Uterus (tissue), 4 donors: ENCODE measurements around the gene ADGRA3. TPM values are rescaled to one million over a fixed set of nuclear protein-coding genes. Genes with fewer than 3 reads are reported as not detected.

ENCODE experiments used
- DNase-seq, 2 donors: peaks; one replicate each; pipeline ENCODE4 v3.0.0-alpha.2; 2019 to 2020
- H3K27ac ChIP-seq, 2 donors: fragments of 200-600 bp; sonication (generic); 1 replicate in 1 of 2; 2 replicates in 1 of 2; pipeline ENCODE4 v1.5.1; 2016 to 2018
- H3K27me3 ChIP-seq, 2 donors: fragments of 200-600 bp; sonication (generic); one replicate each; pipeline ENCODE4 v1.5.1; 2018 to 2019; ENCODE audit warnings: control low read depth in 1 of 2
- H3K36me3 ChIP-seq, 2 donors: fragments of 200-600 bp; sonication (generic); one replicate each; pipeline ENCODE4 v1.5.1; 2019; ENCODE audit warnings: control low read depth in 1 of 2
- H3K4me1 ChIP-seq, 2 donors: fragments of 200-600 bp; sonication (generic); one replicate each; pipeline ENCODE4 v1.5.1; 2018 to 2019; ENCODE audit warnings: control low read depth in 1 of 2
- H3K4me3 ChIP-seq, 2 donors: fragments of 200-600 bp; sonication (generic); 1 replicate in 1 of 2; 2 replicates in 1 of 2; pipeline ENCODE4 v1.5.1; 2018 to 2019; ENCODE audit warnings: mild to moderate bottlenecking in 1 of 2
- H3K9me3 ChIP-seq, 2 donors: fragments of 200-600 bp; sonication (generic); one replicate each; pipeline ENCODE4 v1.5.1; 2019; ENCODE audit warnings: control low read depth in 1 of 2
- CTCF ChIP-seq, 4 experiments: fragments of 200-600 bp in 2 of 4; fragments of 450-650 bp in 2 of 4; sonication (generic) in 2 of 4; IDR thresholded peaks; one replicate each; pipeline ENCODE4 v1.5.1; 2016 to 2019; ENCODE audit warnings: antibody characterized with exemption in 4 of 4, mild to moderate bottlenecking in 2 of 4, moderate library complexity in 1 of 4
- POLR2A ChIP-seq, 2 donors: fragments of 450-650 bp; IDR thresholded peaks; one replicate each; pipeline ENCODE4 v1.6.1; 2016; ENCODE audit warnings: antibody characterized with exemption in 2 of 2, mild to moderate bottlenecking in 1 of 2, moderate library complexity in 1 of 2
- intact Hi-C: fragments of 100-400 bp; cut with DNase I; formaldehyde crosslinking; loops from one replicate; pipeline ENCODE4 v1.15.1; 2023; ENCODE audit warnings: low total_unique reads
- total RNA-seq, 4 donors: library from RNA; depleted of rRNA in 3 of 4; stranded (reverse); fragments of >200 nt in 3 of 4; gene quantifications; one replicate each; pipeline versions ENCODE4 v1.1.0 to v1.2.4, GENCODE V29; 2014 to 2023
- donor health status: DM: yes; HTN: yes; CAD: no.

ADGRA3 gene
- total RNA-seq, 4 donors from 2014 or later = 35.3 to 103 (median 45.4) TPM

DNA sequence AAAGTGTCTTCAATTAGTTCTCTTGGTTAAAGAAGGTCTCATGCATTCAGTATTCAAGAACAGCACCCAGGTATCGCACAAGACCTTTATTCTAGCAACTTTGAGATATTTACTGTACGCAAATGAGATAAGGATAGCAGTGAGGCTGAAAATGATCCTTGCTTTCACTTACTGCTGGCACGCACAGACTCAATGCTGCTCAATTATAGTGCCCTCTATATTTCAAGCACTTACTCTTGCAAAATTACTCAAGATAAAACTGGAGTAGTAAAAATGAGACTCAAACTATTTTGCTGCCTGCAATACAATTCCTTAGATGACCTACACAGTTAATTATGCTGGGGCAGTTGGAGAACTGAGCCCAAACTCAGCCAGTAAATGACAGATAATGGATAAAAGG, 60.9 kb downstream of the ADGRA3 start:
- DNase-seq = no peak
- intact Hi-C loops = no loop called here
- H3K4me1 ChIP-seq = no peaks in the 10 kb centered on the region
- TF ChIP-seq POLR2A (IDR thresholded peaks at IDR 0.05) (no peak), CTCF (IDR thresholded peaks at IDR 0.05) (no peak)
- no peak overlapping the region for H3K4me3 ChIP-seq
- H3K27me3 ChIP-seq = no peaks in the 10 kb centered on the region
- H3K27ac ChIP-seq = no peak overlapping the region
- H3K36me3 ChIP-seq = no peaks in the 10 kb centered on the region
- no peaks in the 10 kb centered on the region for H3K9me3 ChIP-seq

GRCh38 chr4:22454216-22454838, 61.5 kb downstream of the ADGRA3 start:
- no peak for TF ChIP-seq POLR2A (IDR thresholded peaks at IDR 0.05)
- no peak for TF ChIP-seq CTCF (IDR thresholded peaks at IDR 0.05)
- Histone ChIP-seq H3K36me3 (no peaks in the 10 kb centered on the region), H3K9me3 (no peaks in the 10 kb centered on the region), H3K27me3 (no peaks in the 10 kb centered on the region), H3K27ac (no peak overlapping the region), H3K4me1 (no peaks in the 10 kb centered on the region), H3K4me3 (no peak overlapping the region)
- intact Hi-C loops = no loop called here
- DNase-seq = no peak

- H3K4me1 ChIP-seq = no peaks in the 10 kb centered on the region
- TF ChIP-seq POLR2A (IDR thresholded peaks at IDR 0.05) = no peak
- no peak for TF ChIP-seq CTCF (IDR thresholded peaks at IDR 0.05)
- H3K4me3 ChIP-seq = no peak overlapping the region
- no peak for DNase-seq
- intact Hi-C loops = no loop called here
- H3K9me3 ChIP-seq = no peaks in the 10 kb centered on the region
- no peaks in the 10 kb centered on the region for H3K36me3 ChIP-seq
- no peak overlapping the region for H3K27ac ChIP-seq
- no peaks in the 10 kb centered on the region for H3K27me3 ChIP-seq
Measured at GRCh38 chr4:22444813-22445212, 71.1 kb downstream of the ADGRA3 start.

DNA sequence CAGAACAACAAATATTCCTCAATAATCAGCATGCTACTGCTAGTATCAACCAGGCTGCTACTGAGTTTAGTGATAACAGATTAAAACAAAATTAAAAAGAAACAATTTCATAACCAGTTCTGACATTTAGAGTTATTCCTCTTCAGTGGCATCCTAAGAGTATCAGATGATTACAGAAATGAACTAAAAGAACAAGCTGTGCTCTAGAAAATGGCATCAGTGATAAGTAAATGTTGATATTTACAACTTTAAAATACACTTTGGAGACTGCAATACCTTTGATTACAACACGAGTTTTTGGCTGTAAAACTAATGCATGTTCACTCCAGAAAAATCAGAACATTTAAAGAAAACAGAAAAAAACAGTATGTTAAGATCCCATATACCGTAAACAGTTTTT, 72.9 kb downstream of the ADGRA3 start:
- TF ChIP-seq POLR2A (IDR thresholded peaks at IDR 0.05) (no peak), CTCF (IDR thresholded peaks at IDR 0.05) (no peak)
- intact Hi-C loops = no loop called here
- H3K9me3 ChIP-seq = no peaks in the 10 kb centered on the region

GRCh38 chr4:22440999-22441398, 74.9 kb downstream of the ADGRA3 start:
- intact Hi-C loops = no loop called here
- no peaks in the 10 kb centered on the region for H3K27me3 ChIP-seq
- H3K9me3 ChIP-seq = no peaks in the 10 kb centered on the region
- no peak overlapping the region for H3K27ac ChIP-seq
- no peak for DNase-seq
- H3K4me1 ChIP-seq = no peaks in the 10 kb centered on the region
- no peaks in the 10 kb centered on the region for H3K36me3 ChIP-seq
- TF ChIP-seq POLR2A (IDR thresholded peaks at IDR 0.05) = no peak
- TF ChIP-seq CTCF (IDR thresholded peaks at IDR 0.05) = no peak
- H3K4me3 ChIP-seq = no peak overlapping the region

More for the DNA sequence above, 72.9 kb downstream of the ADGRA3 start:
- Histone ChIP-seq H3K27ac (no peak overlapping the region), H3K4me3 (no peak overlapping the region), H3K36me3 (no peaks in the 10 kb centered on the region), H3K27me3 (no peaks in the 10 kb centered on the region), H3K4me1 (no peaks in the 10 kb centered on the region)
- DNase-seq = no peak
